Gastrocnemius medialis (tissue), 4 donors: ENCODE data around the gene HOTAIR.

ENCODE experiments used
- CTCF ChIP-seq, 5 experiments: fragments of 450-650 bp in 3 of 5; fragments of 200-600 bp in 2 of 5; sonication (generic) in 2 of 5; IDR thresholded peaks in 4 of 5; conservative IDR thresholded peaks in 1 of 5; 1 replicate in 4 of 5; 2 replicates in 1 of 5; pipeline ENCODE4 v1.5.1; 2016 to 2019; ENCODE audit warnings: antibody characterized with exemption in 5 of 5, mild to moderate bottlenecking in 3 of 5, moderate library complexity in 3 of 5
- POLR2A ChIP-seq, 2 donors: fragments of 450-650 bp; IDR thresholded peaks; one replicate each; pipeline ENCODE4 v1.6.1; 2017; ENCODE audit warnings: antibody characterized with exemption in 2 of 2, mild to moderate bottlenecking in 2 of 2, moderate library complexity in 2 of 2

DNA sequence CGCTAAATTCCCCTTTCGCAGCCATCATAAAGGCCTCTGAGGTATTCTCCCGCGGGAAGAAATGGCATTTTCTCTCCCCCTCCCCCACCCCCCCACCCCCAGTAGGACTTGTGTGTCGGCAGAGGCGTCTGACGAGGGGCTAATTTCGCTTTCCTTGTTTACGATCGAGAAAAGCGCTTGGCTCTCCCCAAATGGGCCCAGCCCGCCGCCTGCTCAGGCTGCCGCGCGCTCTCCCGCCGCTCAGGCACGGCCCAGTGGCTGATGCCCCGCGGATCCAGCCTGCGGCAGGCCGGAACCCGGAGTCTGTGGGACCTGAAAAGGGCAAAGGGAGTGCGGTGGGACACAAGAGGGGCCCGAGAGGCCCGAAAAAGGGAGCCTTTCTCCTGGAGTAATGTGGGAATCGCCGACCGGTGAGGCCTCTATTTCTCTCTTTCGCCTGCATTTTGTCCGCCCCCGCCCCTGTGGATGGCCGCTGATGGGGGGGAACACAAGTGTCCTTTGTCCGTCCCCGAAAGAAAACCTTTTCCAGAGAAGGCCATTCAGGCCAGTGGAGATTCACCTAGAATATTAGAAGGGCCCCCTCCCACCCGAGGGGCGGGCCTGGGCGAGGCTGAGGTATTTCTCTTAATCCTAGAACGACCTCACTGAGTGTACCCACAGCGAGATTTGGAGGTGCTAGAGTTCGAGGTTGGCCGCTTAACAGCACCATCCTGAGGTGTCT, 44.5 kb upstream of the HOTAIR start:
- TF ChIP-seq CTCF (IDR thresholded peaks at IDR 0.05 in 4 of 5, conservative IDR thresholded peaks at IDR 0.05 in 1 of 5) (no peak), POLR2A (IDR thresholded peaks at IDR 0.05) (no peak)
